ENCODE data around the gene DDIT4. TPM values are rescaled to one million over a fixed set of nuclear protein-coding genes. Genes with fewer than 3 reads are reported as not detected.

DDIT4 gene
- polyA plus RNA-seq, 1 donor from 2014 or later: 29.9 TPM

- H3K79me2 ChIP-seq (replicated peaks; ENCODE audit: insufficient read depth, low read length): no peaks in the 10 kb centered on the region
- H3F3A ChIP-seq (ENCODE audit: insufficient read depth, low read length, poor library complexity, severe bottlenecking): no peaks in the 10 kb centered on the region
- H4K20me1 ChIP-seq (ENCODE audit: insufficient read depth): no peaks in the 10 kb centered on the region
- no peak overlapping the region for H3K4me3 ChIP-seq (ENCODE audit: low read length)
- no peaks in the 10 kb centered on the region for H3K9me3 ChIP-seq (ENCODE audit: low read length)
- no peak overlapping the region for H3K4me2 ChIP-seq (ENCODE audit: low read length)
- no peak for TF ChIP-seq TAF1 (IDR thresholded peaks at IDR 0.05; ENCODE audit: low read depth)
- no peak for TF ChIP-seq EZH2 (IDR thresholded peaks at IDR 0.05; ENCODE audit: borderline replicate concordance, insufficient read depth, low read length, poor library complexity, severe bottlenecking)
- no peak for TF ChIP-seq MXI1 (conservative IDR thresholded peaks at IDR 0.05; ENCODE audit: poor library complexity, severe bottlenecking)
- no peaks in the 10 kb centered on the region for H3K36me3 ChIP-seq (ENCODE audit: insufficient read depth, low read length)
- H3K27ac ChIP-seq (ENCODE audit: low read length): no peak overlapping the region
- no peak overlapping the region for H2AFZ ChIP-seq (ENCODE audit: low read depth, low read length)
- H3K9me2 ChIP-seq (ENCODE audit: insufficient read depth, low read length): no peaks in the 10 kb centered on the region
- H3K9ac ChIP-seq (ENCODE audit: low read length): no peak overlapping the region
- H3K27me3 ChIP-seq (ENCODE audit: insufficient read depth, low read depth, low read length): no peaks in the 10 kb centered on the region
Measured at GRCh38 chr10:72315611-72316385, 42.1 kb downstream of the DDIT4 start.

GRCh38 chr10:72316386-72316700 is 42.6 kb downstream of the DDIT4 start:
- no peak for TF ChIP-seq TAF1 (IDR thresholded peaks at IDR 0.05; ENCODE audit: low read depth)
- no peak for TF ChIP-seq REST (IDR thresholded peaks at IDR 0.05; ENCODE audit: borderline replicate concordance)
- no peak for TF ChIP-seq RAD21 (conservative IDR thresholded peaks at IDR 0.05)
- TF ChIP-seq SMC3 (conservative IDR thresholded peaks at IDR 0.05; ENCODE audit: poor library complexity): no peak
- TF ChIP-seq EZH2 (IDR thresholded peaks at IDR 0.05; ENCODE audit: borderline replicate concordance, insufficient read depth, low read length, poor library complexity, severe bottlenecking): no peak
- no peak for TF ChIP-seq CTCF (IDR thresholded peaks at IDR 0.05; ENCODE audit: poor library complexity, severe bottlenecking)
- TF ChIP-seq EP300 (conservative IDR thresholded peaks at IDR 0.05; ENCODE audit: poor library complexity, severe bottlenecking): no peak
- TF ChIP-seq MXI1 (conservative IDR thresholded peaks at IDR 0.05; ENCODE audit: poor library complexity, severe bottlenecking): no peak
- Histone ChIP-seq H3K36me3 (ENCODE audit: insufficient read depth, low read length) (no peaks in the 10 kb centered on the region), H2AFZ (ENCODE audit: low read depth, low read length) (no peak overlapping the region), H3K4me2 (ENCODE audit: low read length) (no peak overlapping the region), H3K9ac (ENCODE audit: low read length) (no peak overlapping the region), H4K20me1 (ENCODE audit: insufficient read depth) (no peaks in the 10 kb centered on the region), H3K27ac (ENCODE audit: low read length) (no peak overlapping the region), H3F3A (ENCODE audit: insufficient read depth, low read length, poor library complexity, severe bottlenecking) (no peaks in the 10 kb centered on the region), H3K79me2 (replicated peaks; ENCODE audit: insufficient read depth, low read length) (no peaks in the 10 kb centered on the region), H3K9me2 (ENCODE audit: insufficient read depth, low read length) (no peaks in the 10 kb centered on the region), H3K27me3 (ENCODE audit: insufficient read depth, low read depth, low read length) (no peaks in the 10 kb centered on the region), H3K4me3 (ENCODE audit: low read length) (no peak overlapping the region), H3K9me3 (ENCODE audit: low read length) (no peaks in the 10 kb centered on the region)

Measured in neural cell (in vitro differentiated cells).